Measurements from ENCODE around the gene GANAB. TPM values are rescaled to one million over a fixed set of nuclear protein-coding genes. Genes with fewer than 3 reads are reported as not detected.

The GANAB gene
- total RNA-seq, 1 donor from 2014 or later, result 323 TPM

- no peaks in the 10 kb centered on the region for H3K9me3 Mint-ChIP-seq (ENCODE audit: unreplicated experiment)
- H3K9ac ChIP-seq (ENCODE audit: low read length), result no peak overlapping the region
- no peak for FAIRE-seq
- no peaks in the 10 kb centered on the region for H3K9me3 ChIP-seq (ENCODE audit: insufficient read depth, low read depth, low read length)
- no peak for TF ChIP-seq CTCF (IDR thresholded peaks at IDR 0.05; ENCODE audit: insufficient read depth, low read depth, low read length)
- no peak for TF ChIP-seq EZH2 (IDR thresholded peaks at IDR 0.05; ENCODE audit: insufficient read depth, low read length)
- no peak overlapping the region for H2AFZ ChIP-seq (ENCODE audit: low read depth, low read length)
- peaks cover 10% of the 10 kb centered on the region for H3K4me1 ChIP-seq (ENCODE audit: insufficient read depth, low read length)
- H3K79me2 ChIP-seq (ENCODE audit: insufficient read depth, low read length), result peaks cover 71% of the 10 kb centered on the region
- no peak overlapping the region for H3K27ac Mint-ChIP-seq (ENCODE audit: unreplicated experiment)
- peaks cover 18% of the 10 kb centered on the region for H4K20me1 ChIP-seq (ENCODE audit: insufficient read depth, low read length)
- no peaks in the 10 kb centered on the region for H3K27me3 ChIP-seq (ENCODE audit: insufficient read depth, low read length)
- no peak for DNase-seq (ENCODE audit: low read depth)
- no peak overlapping the region for H3K27ac ChIP-seq (ENCODE audit: low read depth, low read length)
- H3K4me3 ChIP-seq (ENCODE audit: insufficient read depth, low read depth, low read length), result no peak overlapping the region
- peaks cover 7% of the 10 kb centered on the region for H3K4me1 Mint-ChIP-seq (ENCODE audit: low read depth, unreplicated experiment)
- H3K27me3 Mint-ChIP-seq (ENCODE audit: low read depth, unreplicated experiment), result no peaks in the 10 kb centered on the region
- no peak overlapping the region for H3K4me3 Mint-ChIP-seq (ENCODE audit: unreplicated experiment)
- H3K36me3 ChIP-seq (ENCODE audit: insufficient read depth, low read length), result peaks cover 15% of the 10 kb centered on the region
- no peaks in the 10 kb centered on the region for H3K36me3 Mint-ChIP-seq (ENCODE audit: low read depth, unreplicated experiment)
- H3K4me2 ChIP-seq (ENCODE audit: low read length), result no peak overlapping the region
Measured at GRCh38 chr11:62648967-62649364, 2.6 kb upstream of the GANAB start.

DNA sequence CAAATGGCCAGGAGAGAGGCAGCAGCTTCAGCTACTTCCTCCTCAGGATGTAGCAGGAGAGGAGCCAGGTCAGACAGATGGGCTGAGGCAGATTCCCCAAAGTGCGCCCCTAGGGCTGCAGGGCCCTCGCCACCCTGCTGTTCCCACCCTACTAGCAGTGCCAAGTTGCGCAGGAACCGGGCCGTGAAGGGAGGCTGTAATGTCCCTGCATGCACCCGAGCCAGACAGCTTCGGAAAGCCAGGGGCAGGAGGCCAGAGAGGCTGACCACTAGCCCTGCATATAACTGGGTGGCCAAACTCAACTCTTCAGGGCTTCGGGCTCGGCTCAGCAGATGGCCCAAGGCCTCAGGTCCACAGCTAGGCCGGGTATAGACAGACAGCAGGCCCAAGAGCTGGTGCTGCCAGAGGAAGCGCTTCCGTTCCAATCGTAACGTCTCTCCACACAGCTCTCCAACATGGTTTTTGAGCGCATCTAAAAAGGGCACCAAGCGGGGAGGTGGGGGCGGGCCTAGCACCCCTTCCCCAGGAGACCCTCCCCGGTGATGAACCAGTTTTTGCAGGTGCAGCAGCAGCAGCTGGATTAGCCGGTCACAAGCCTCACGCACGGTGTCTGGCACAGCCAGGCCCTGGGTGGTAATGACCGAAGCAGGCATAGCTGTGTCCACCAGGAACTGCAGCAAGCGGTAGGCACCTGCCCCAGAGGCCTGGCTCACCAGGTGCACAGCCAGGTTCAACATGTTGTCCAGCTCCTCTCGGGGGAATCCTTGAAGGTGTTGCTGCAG, 2.0 kb upstream of the GANAB start:
- Histone ChIP-seq H3K4me1 (ENCODE audit: insufficient read depth, low read length) (peaks cover 10% of the 10 kb centered on the region), H3K4me3 (ENCODE audit: insufficient read depth, low read depth, low read length) (no peak overlapping the region), H2AFZ (ENCODE audit: low read depth, low read length) (no peak overlapping the region), H3K36me3 (ENCODE audit: insufficient read depth, low read length) (peaks cover 15% of the 10 kb centered on the region), H3K79me2 (ENCODE audit: insufficient read depth, low read length) (peaks cover 76% of the 10 kb centered on the region), H3K4me2 (ENCODE audit: low read length) (no peak overlapping the region), H3K9ac (ENCODE audit: low read length) (no peak overlapping the region), H3K9me3 (ENCODE audit: insufficient read depth, low read depth, low read length) (no peaks in the 10 kb centered on the region), H3K27me3 (ENCODE audit: insufficient read depth, low read length) (no peaks in the 10 kb centered on the region), H3K27ac (ENCODE audit: low read depth, low read length) (no peak overlapping the region), H4K20me1 (ENCODE audit: insufficient read depth, low read length) (peaks cover 18% of the 10 kb centered on the region)
- FAIRE-seq, result no peak
- no peak for DNase-seq (ENCODE audit: low read depth)
- Mint-ChIP-seq H3K9me3 (ENCODE audit: unreplicated experiment) (no peaks in the 10 kb centered on the region), H3K27me3 (ENCODE audit: low read depth, unreplicated experiment) (no peaks in the 10 kb centered on the region), H3K4me3 (ENCODE audit: unreplicated experiment) (no peak overlapping the region), H3K4me1 (ENCODE audit: low read depth, unreplicated experiment) (peaks cover 7% of the 10 kb centered on the region), H3K27ac (ENCODE audit: unreplicated experiment) (no peak overlapping the region), H3K36me3 (ENCODE audit: low read depth, unreplicated experiment) (no peaks in the 10 kb centered on the region)
- TF ChIP-seq CTCF (IDR thresholded peaks at IDR 0.05; ENCODE audit: insufficient read depth, low read depth, low read length), result no peak
- no peak for TF ChIP-seq EZH2 (IDR thresholded peaks at IDR 0.05; ENCODE audit: insufficient read depth, low read length)

DNA sequence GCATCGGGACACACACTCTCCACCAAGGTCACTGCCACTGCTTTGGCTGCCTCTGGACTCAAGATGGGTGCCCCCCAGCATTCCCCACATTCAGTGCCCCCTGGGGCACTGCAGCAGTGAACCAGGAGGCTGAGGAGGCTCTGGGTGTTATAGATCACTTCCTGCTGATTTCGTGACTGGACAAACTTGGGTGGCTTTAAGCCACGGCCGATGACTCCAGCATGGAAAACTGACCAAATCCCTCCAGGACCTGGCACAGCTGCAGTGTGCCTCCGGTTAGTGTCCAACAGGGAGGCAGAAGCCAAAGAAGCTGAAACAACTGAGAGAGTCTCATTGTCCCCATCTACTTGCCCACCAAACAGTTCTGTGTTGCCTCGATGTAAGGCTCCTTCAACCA, 1.2 kb upstream of the GANAB start:
- no peaks in the 10 kb centered on the region for H3K9me3 Mint-ChIP-seq (ENCODE audit: unreplicated experiment)

More for the DNA sequence above, 1.2 kb upstream of the GANAB start:
- Histone ChIP-seq H3K4me2 (ENCODE audit: low read length) (no peak overlapping the region), H3K27me3 (ENCODE audit: insufficient read depth, low read length) (no peaks in the 10 kb centered on the region), H3K79me2 (ENCODE audit: insufficient read depth, low read length) (peaks cover 77% of the 10 kb centered on the region), H3K4me1 (ENCODE audit: insufficient read depth, low read length) (peaks cover 10% of the 10 kb centered on the region), H3K9me3 (ENCODE audit: insufficient read depth, low read depth, low read length) (no peaks in the 10 kb centered on the region), H3K36me3 (ENCODE audit: insufficient read depth, low read length) (peaks cover 19% of the 10 kb centered on the region), H4K20me1 (ENCODE audit: insufficient read depth, low read length) (peaks cover 22% of the 10 kb centered on the region), H2AFZ (ENCODE audit: low read depth, low read length) (no peak overlapping the region), H3K27ac (ENCODE audit: low read depth, low read length) (no peak overlapping the region), H3K4me3 (ENCODE audit: insufficient read depth, low read depth, low read length) (no peak overlapping the region), H3K9ac (ENCODE audit: low read length) (no peak overlapping the region)
- TF ChIP-seq CTCF (IDR thresholded peaks at IDR 0.05; ENCODE audit: insufficient read depth, low read depth, low read length) (no peak), EZH2 (IDR thresholded peaks at IDR 0.05; ENCODE audit: insufficient read depth, low read length) (no peak)
- Mint-ChIP-seq H3K4me1 (ENCODE audit: low read depth, unreplicated experiment) (peaks cover 7% of the 10 kb centered on the region), H3K27me3 (ENCODE audit: low read depth, unreplicated experiment) (no peaks in the 10 kb centered on the region), H3K4me3 (ENCODE audit: unreplicated experiment) (peak overlapping the region; percentile 60), H3K27ac (ENCODE audit: unreplicated experiment) (no peak overlapping the region), H3K36me3 (ENCODE audit: low read depth, unreplicated experiment) (no peaks in the 10 kb centered on the region)
- no peak for DNase-seq (ENCODE audit: low read depth)
- no peak for FAIRE-seq
